Caco-2 (cell line): Measurements from ENCODE around the gene SHC1. TPM values are rescaled to one million over a fixed set of nuclear protein-coding genes. Genes with fewer than 3 reads are reported as not detected.

Experiments
- BruUV-seq: library from RNA; stranded (reverse); fragments of 400-500 nt; replicated peaks from 2 replicates; lab custom pipeline; 2021; lab: Mats Ljungman, UMichigan
- CTCF ChIA-PET: fragments of 300-600 bp; sonication (Branson Sonifier 250); formaldehyde crosslinking; loops from one replicate; lab custom pipeline; 2022; ENCODE audit warnings: antibody characterized with exemption; lab: Charles Lee
- POLR2A ChIA-PET: fragments of 300-600 bp; sonication (Branson Sonifier 250); formaldehyde crosslinking; loops from one replicate; lab custom pipeline; 2022; ENCODE audit warnings: antibody characterized with exemption; lab: Charles Lee
- DNase-seq, 2 experiments: peaks; one replicate each; pipeline versions ENCODE4 v3.0.0 to v3.0.0-alpha.2; 2020 to 2022
- H3K27me3 ChIP-seq: replicated peaks from 2 replicates; pipeline ENCODE4 v1.6.0; 2011; ENCODE audit warnings: low read length; ENCODE audit not compliant: control insufficient read depth, insufficient read depth
- H3K36me3 ChIP-seq: 2 replicates; pipeline ENCODE4 v1.5.1; 2011; ENCODE audit warnings: low read length; ENCODE audit not compliant: control insufficient read depth, insufficient read depth
- H3K4me1 ChIP-seq: fragments of 250-450 bp; sonication (Bioruptor Pico); 2 replicates; pipeline ENCODE4 v1.5.1; 2020; ENCODE audit warnings: mild to moderate bottlenecking
- H3K4me3 ChIP-seq: 2 replicates; pipeline ENCODE4 v1.5.1; 2011; ENCODE audit warnings: low read depth, mild to moderate bottlenecking, control low read depth, low read length
- H3K9me3 ChIP-seq: fragments of 250-450 bp; sonication (Bioruptor Pico); 2 replicates; pipeline ENCODE4 v1.5.1; 2020; ENCODE audit warnings: mild to moderate bottlenecking, moderate library complexity
- H3K27ac Mint-ChIP-seq: one replicate; pipeline ENCODE4 v1.8.0; 2022; ENCODE audit warnings: mixed read lengths; ENCODE audit not compliant: unreplicated experiment
- H3K27me3 Mint-ChIP-seq: one replicate; pipeline ENCODE4 v1.8.0; 2022; ENCODE audit warnings: mixed read lengths; ENCODE audit not compliant: insufficient read depth, unreplicated experiment
- H3K36me3 Mint-ChIP-seq: one replicate; pipeline ENCODE4 v1.8.0; 2022; ENCODE audit warnings: mild to moderate bottlenecking, mixed read lengths; ENCODE audit not compliant: insufficient read depth, unreplicated experiment
- H3K4me1 Mint-ChIP-seq: one replicate; pipeline ENCODE4 v1.8.0; 2022; ENCODE audit warnings: low read depth, mixed read lengths; ENCODE audit not compliant: unreplicated experiment
- H3K4me3 Mint-ChIP-seq: one replicate; pipeline ENCODE4 v1.8.0; 2022; ENCODE audit warnings: mild to moderate bottlenecking, moderate library complexity, mixed read lengths; ENCODE audit not compliant: unreplicated experiment
- H3K9me3 Mint-ChIP-seq: one replicate; pipeline ENCODE4 v1.8.0; 2022; ENCODE audit warnings: mixed read lengths; ENCODE audit not compliant: unreplicated experiment
- intact Hi-C: fragments of 100-400 bp; cut with micrococcal nuclease; formaldehyde crosslinking; loops from one replicate; pipeline ENCODE4 v1.10.0; 2022; ENCODE audit not compliant: unreplicated experiment
- total RNA-seq: library from RNA; stranded (reverse); gene quantifications from 2 replicates; pipeline ENCODE4 v1.2.3, GENCODE V29; 2022
- TF ChIP-seq, protein P1 (sequence below), 2 experiments: fragments of 200-600 bp in 1 of 2; IDR thresholded peaks; 1 replicate in 1 of 2; 2 replicates in 1 of 2; pipeline versions ENCODE4 v1.5.1 to v1.8.0; 2011 to 2022; ENCODE audit warnings: antibody characterized with exemption in 1 of 2, control low read depth in 1 of 2, inconsistent platforms in 1 of 2, low read depth in 1 of 2, low read length in 1 of 2, mild to moderate bottlenecking in 1 of 2, moderate library complexity in 1 of 2; ENCODE audit not compliant: insufficient read depth in 1 of 2, severe bottlenecking in 1 of 2, unreplicated experiment in 1 of 2

The SHC1 gene
- total RNA-seq, 1 experiment from 2014 or later, result 59.6 TPM

DNA sequence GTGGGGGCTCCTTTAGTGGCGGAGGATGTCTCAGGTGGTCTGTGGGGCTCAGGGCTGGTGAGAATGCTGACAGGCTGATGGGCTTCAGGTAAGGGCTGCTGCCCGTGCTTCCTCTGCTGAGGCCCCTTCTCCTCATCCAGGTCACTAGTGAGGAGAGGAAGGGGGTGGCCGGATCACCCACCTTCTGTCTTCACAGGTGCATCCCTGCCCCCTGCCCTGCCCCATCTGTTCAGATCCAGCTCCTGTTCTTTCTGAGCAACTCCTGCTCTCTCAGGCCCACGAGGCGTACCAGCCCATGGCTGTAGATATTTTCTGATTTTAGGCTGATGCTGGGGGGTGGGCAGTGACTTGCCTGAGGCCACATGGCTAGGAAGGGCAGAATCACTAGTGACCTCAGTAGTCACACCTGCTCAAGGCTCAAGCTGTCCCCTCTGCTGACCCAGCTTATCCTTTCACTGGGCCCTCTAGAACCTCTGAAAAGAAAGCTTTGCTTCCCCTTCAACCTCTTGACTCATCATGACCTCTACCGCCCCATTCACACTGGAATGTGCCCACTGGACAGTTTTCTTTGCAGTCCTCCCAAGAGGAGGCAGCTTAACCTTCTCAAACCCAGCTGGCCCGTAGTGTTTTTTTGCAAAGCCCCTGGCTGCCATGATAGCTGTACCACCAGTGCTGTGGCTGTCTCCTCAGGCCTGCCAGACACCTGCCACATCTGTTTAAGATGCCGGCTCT, 48.2 kb upstream of the SHC1 start:
- peaks cover 62% of the 10 kb centered on the region for H3K36me3 Mint-ChIP-seq

DNA sequence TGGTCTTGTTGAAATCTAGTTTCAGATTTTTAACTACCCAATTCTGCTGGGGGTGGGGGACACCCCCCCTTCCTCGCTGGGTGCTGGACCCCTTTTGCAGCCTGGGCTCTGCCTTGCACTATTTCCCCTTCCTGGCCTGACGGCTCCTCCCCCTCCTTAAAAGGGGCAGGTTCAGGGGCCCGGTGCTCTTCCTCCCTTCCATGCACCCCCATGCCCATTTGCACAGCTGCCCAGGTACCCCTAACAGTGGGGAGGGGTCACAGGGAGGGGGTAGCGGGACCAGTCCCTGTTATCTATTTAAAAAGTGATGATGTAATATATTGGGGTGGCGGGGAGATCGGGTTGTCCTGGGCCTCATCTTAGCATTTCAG, 47.4 kb upstream of the SHC1 start:
- ChIA-PET POLR2A (interaction anchor here (0.9 to 1.5 kb wide), 3 partner anchors 11 to 33 kb away, joined by 4 to 5 read pairs (median 5); partner anchors contain the start of gene ADAM15), CTCF (interaction anchor here (0.5 to 2.4 kb wide), 25 partner anchors 8 to 410 kb away, joined by 3 to 43 read pairs (median 6); partner anchors contain the start of genes ADAM15, ADAR, DCST1 and DCST2)
- 0 out of 2 replicates have a peak overlapping the region, but pooled peaks have one; percentile 6 for H3K4me3 ChIP-seq
- peaks cover 66% of the 10 kb centered on the region for H3K36me3 Mint-ChIP-seq
- TF ChIP-seq, protein P1, sequence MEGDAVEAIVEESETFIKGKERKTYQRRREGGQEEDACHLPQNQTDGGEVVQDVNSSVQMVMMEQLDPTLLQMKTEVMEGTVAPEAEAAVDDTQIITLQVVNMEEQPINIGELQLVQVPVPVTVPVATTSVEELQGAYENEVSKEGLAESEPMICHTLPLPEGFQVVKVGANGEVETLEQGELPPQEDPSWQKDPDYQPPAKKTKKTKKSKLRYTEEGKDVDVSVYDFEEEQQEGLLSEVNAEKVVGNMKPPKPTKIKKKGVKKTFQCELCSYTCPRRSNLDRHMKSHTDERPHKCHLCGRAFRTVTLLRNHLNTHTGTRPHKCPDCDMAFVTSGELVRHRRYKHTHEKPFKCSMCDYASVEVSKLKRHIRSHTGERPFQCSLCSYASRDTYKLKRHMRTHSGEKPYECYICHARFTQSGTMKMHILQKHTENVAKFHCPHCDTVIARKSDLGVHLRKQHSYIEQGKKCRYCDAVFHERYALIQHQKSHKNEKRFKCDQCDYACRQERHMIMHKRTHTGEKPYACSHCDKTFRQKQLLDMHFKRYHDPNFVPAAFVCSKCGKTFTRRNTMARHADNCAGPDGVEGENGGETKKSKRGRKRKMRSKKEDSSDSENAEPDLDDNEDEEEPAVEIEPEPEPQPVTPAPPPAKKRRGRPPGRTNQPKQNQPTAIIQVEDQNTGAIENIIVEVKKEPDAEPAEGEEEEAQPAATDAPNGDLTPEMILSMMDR (IDR thresholded peaks at IDR 0.05; ENCODE audit: insufficient read depth in 1 of 2, low read depth in 1 of 2, low read length in 1 of 2, severe bottlenecking in 1 of 2, unreplicated experiment in 1 of 2), result no peak
- H3K9me3 ChIP-seq, result no peaks in the 10 kb centered on the region
- H3K27me3 Mint-ChIP-seq, result no peaks in the 10 kb centered on the region
- H3K4me1 ChIP-seq, result peaks cover 22% of the 10 kb centered on the region
- no peaks in the 10 kb centered on the region for H3K27me3 ChIP-seq
- BruUV-seq, result no TSS peak
- no peaks in the 10 kb centered on the region for H3K9me3 Mint-ChIP-seq
- H3K4me1 Mint-ChIP-seq, result peaks cover 42% of the 10 kb centered on the region
- peaks cover 1% of the 10 kb centered on the region for H3K36me3 ChIP-seq
- intact Hi-C loops, result loop anchor here (1.0 to 2.0 kb wide), 3 partner anchors 16 to 46 kb away; partner anchors contain the start of genes ADAM15 and ZBTB7B
- no peak for DNase-seq
- H3K4me3 Mint-ChIP-seq, result peak overlapping the region; percentile 56
- H3K27ac Mint-ChIP-seq, result peak overlapping the region; percentile 68

More for the DNA sequence above, 48.2 kb upstream of the SHC1 start:
- Mint-ChIP-seq H3K27me3 (no peaks in the 10 kb centered on the region), H3K9me3 (no peaks in the 10 kb centered on the region), H3K4me3 (no peak overlapping the region), H3K27ac (peak overlapping the region; percentile 45), H3K4me1 (peaks cover 42% of the 10 kb centered on the region)
- DNase-seq, result no peak
- no TSS peak for BruUV-seq
- ChIA-PET POLR2A (no interaction called here), CTCF (interaction anchor here (0.6 to 1.3 kb wide), 10 partner anchors 15 to 1492 kb away, joined by 3 to 11 read pairs (median 4); partner anchors contain the start of genes ADAM15, LENEP and PBXIP1)
- H3K27me3 ChIP-seq, result no peaks in the 10 kb centered on the region
- TF ChIP-seq, protein P1 (IDR thresholded peaks at IDR 0.05; ENCODE audit: insufficient read depth in 1 of 2, low read depth in 1 of 2, low read length in 1 of 2, severe bottlenecking in 1 of 2, unreplicated experiment in 1 of 2), result no peak
- H3K4me1 ChIP-seq, result peaks cover 22% of the 10 kb centered on the region
- no peaks in the 10 kb centered on the region for H3K9me3 ChIP-seq
- no peak overlapping the region for H3K4me3 ChIP-seq
- peaks cover 1% of the 10 kb centered on the region for H3K36me3 ChIP-seq
- intact Hi-C loops, result no loop called here
